HG03045 (cell line): Measurements from ENCODE around the gene TBCA.
A peak's percentile ranks its signal among the peaks of the same experiment; 100 is the strongest.

Experiments
- ATAC-seq: cut with Tn5 transposase; IDR thresholded peaks from one replicate; pipeline ENCODE4 v1.9.1; 2021; ENCODE audit warnings: mild to moderate bottlenecking, moderate library complexity; ENCODE audit not compliant: unreplicated experiment

TBCA gene

DNA sequence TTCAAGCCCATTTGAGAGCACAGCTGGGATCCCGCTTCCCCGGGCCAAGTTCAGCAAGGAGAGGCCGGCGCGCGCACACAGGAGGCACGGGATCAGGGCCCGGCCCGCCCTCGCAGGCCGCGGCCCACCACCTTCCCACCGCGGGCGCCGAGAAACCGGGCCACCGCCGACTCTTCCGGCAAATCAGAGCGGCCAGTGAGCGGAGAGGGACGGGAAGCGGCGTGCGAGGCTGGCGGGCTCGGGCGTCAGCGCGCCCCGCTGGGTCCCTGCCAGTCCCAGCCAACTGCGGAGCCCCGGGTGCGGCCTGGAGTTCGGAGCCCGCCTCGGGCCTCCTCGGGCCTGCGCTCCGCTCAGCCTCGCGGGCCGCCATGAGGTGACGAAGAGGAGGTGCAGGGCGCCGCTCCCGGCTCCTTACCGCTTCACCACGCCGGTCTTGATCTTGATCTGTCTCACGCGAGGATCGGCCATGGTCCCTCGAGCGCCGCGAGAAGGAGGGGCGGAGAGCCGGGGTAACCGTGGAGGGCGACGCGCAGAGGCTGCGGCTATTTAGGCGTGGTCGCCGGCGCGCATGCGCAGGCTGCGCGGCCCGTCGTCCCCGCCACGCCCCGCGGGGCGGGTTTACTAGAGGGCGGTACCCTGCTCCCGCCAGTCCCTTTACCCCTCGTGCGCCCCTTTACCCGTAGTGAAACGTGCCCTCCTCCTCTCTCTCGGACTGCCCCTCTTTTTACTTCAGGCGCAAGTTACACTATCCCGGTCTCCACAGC is at the start of gene TBCA:
Gene TBCA, minus strand, starts transcription at position 550 of the 764 bp plus-strand sequence. Its CDS starts 82 bp downstream, at position 468.
- peak; percentile 91 for ATAC-seq

DNA sequence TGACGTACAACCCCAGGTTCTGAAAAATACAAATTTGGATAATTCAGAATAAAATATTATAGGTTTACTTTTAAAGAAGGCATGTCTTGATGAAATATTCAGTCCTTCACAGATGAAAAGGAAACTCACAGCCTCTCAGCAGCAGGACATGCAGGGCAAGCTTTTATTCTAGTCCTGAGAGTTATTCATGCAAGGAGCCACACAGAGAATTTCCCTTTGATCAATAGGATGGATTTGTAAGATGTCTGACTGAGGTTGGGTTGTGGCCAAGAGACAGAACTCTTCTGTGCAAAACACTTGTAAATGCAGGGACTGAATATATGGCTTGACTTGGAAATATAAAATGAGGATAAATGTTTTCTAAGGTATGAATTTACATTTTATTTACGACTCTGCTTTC is 48.8 kb upstream of the TBCA start:
- ATAC-seq: no peak

DNA sequence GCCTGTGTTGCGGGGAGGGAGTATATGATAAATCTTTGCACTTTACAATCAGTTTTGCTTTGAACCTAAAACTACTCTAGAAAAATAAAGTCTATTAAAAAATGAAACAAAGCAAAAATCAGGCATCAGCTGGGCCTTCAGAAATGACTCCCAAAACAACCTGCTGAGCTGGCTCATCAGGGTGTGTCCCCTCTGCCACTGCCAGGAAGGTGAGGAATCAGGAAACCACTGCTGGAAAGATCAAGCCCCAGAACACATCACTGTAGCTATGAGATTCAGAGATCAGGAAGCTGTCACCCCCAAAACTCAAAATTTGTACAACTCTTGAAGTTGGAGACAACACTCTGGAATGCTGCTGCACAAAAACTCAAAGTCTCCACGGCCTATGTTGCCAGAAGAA is 40.5 kb upstream of the TBCA start:
- ATAC-seq: no peak

GRCh38 chr5:77812926-77813589 is 36.9 kb upstream of the TBCA start:
- no peak for ATAC-seq

- ATAC-seq: no peak
Observed at GRCh38 chr5:77806213-77806843, 30.2 kb upstream of the TBCA start.

- ATAC-seq: no peak
Observed at GRCh38 chr5:77798456-77798855, 22.3 kb upstream of the TBCA start.

DNA sequence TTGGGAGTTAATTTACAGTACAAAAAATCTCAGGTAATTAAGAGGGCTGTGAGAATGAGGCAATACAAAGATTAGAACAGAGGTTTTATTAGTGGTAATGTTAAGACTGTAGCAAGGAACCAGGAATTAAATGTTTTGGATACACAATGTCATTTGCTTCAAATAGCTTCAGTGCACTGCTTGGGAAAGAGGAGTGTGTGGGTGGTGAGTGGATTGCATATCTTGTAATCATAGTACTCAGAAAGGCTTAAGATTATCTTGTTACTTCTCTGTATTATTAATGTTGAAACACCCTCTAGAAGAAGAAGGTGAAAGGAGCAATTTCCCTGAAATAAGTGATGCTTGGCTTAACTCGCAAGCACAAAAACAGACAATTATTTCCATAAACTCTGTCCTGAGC is 21.0 kb upstream of the TBCA start:
- ATAC-seq: no peak

DNA sequence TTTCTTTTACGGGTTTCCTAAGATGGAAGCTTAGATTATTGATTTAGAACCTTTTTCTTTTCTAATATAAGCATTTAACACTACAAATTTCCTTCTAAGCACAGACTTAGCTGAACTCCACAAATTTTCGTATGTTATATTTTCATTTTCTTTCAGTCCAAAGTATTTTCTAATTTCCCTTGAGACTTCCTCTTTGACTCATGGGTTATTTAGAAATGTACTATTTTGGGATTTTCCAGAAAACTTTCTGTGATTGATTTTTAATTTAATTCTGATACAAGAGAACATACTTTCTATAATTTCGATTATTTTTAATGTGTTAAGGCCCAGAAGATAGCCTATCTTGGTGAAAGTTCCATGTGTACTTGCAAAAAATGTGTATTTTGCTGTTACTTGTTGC is 19.7 kb upstream of the TBCA start:
- ATAC-seq: no peak

GRCh38 chr5:77795268-77795667 is 19.1 kb upstream of the TBCA start:
- ATAC-seq: no peak

GRCh38 chr5:77791926-77792325 is 15.8 kb upstream of the TBCA start:
- ATAC-seq: no peak

GRCh38 chr5:77791356-77791755 is 15.2 kb upstream of the TBCA start:
- ATAC-seq: no peak

GRCh38 chr5:77785229-77785628 is 9.1 kb upstream of the TBCA start:
- ATAC-seq: no peak

GRCh38 chr5:77784735-77785134 is 8.6 kb upstream of the TBCA start:
- no peak for ATAC-seq

DNA sequence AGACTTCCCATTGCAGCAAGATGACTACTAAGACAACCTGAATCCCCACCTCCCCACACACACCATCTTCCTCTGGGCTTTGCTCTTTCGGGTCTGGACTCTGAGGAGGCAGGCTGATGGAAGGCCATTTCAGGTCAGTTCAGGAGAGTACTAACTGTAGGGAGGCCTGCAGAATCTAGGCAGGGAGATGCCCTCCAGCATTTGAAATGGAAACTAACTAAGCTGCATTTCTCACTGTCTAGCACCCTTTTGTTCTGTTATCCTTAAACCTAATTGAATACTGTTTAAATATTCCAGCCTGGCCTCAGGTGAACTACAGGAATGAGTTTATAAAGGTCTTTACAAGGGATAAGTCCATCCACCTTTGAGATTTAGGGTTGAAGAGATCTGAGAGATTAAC is 4.9 kb upstream of the TBCA start:
- ATAC-seq: no peak

GRCh38 chr5:77778881-77779438 is 2.8 kb upstream of the TBCA start:
- ATAC-seq: no peak

DNA sequence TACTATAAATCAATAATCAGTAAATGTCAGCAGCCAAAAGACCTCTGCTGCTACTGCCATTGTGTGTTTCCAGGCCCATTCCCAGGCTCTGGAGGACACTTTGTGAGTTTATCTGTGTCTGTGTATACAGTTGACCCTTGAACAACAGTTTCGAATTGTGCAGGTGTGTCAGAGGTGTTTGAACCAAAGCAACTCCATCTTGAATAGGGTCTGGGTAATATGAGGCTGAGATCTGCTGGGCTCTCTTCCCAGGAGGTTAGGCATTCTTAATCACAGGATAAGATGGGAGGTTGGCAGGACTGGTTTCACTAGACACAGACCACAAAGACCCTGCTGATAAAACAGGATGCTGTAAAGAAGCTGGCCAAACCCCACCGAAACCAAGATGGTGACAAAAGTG is 2.3 kb upstream of the TBCA start:
- ATAC-seq: no peak

DNA sequence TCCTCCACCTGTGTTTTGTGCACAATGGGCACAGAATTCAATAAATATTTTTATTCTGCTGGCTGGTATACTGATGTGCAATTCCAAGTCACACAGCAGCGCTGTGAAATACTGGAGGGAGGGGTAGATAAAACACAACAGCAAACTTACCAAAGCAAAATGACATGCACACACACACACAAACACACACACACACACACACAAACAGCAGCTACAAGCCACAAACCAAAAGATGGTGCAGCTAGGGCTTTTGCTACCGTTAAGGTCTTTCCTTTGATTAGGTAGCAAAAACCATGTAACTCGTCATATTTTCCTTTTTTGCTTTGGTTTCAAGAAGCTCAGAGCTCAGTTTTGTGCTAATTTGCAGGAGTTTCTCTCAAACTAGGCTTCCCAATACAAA is 1.8 kb upstream of the TBCA start:
- no peak for ATAC-seq

DNA sequence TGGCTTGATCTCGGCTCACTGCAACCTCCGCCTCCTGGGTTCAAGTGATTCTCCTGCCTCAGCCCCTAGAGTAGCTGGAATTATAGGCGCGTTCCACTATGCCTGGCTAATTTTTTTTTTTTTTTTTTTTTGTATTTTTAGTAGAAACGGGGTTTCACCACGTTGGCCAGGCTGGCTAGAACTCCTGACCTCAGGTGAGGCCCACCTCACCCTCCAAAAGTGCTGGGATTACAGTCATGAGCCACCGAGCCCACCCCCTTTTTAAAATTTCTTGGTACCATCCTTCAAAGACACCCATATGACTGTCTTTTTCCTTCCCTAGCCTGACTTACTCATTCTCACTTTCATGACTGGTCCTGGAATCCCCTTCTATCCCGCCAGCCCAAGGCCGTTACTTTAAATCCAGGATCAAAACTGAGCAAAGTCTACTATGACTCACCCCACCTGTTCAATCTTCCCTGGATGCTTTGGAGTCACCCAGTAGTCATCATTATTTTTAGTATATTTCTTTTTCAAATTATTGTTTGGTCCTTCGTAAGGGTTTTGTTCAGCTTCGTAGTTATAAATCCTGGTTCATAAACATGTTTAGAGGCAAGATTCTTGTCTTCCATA is 1.2 kb upstream of the TBCA start:
- ATAC-seq: no peak

DNA sequence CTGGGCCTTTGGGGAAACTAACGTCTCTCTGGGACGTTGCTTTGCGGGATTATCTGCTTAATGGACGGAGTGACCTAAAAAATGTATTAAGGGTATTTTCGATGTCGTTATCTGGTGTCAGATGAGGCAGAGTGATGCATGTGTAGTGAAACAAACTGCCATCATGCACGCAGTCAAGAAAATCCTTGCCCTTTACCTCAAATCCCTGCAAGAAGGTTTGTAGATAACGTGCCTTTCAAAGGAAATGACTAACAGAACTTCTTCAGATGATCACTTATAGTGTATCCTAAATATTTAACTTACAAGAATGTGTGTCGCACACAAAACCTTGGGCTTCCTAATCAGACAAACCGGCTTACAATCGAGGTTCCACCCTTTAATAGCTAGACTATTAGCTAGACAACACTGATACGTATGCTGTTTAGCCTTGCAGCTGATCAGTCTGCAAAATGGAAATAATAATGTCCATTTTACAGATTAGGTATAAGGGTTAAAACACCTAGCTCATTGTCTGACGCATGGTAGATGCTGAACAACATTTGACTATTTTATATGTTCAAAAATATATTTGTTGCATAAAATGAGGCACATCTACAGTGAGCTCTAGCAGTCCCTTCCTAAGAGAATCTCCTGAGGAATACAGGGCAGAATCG is 541 bp upstream of the TBCA start:
- no peak for ATAC-seq

DNA sequence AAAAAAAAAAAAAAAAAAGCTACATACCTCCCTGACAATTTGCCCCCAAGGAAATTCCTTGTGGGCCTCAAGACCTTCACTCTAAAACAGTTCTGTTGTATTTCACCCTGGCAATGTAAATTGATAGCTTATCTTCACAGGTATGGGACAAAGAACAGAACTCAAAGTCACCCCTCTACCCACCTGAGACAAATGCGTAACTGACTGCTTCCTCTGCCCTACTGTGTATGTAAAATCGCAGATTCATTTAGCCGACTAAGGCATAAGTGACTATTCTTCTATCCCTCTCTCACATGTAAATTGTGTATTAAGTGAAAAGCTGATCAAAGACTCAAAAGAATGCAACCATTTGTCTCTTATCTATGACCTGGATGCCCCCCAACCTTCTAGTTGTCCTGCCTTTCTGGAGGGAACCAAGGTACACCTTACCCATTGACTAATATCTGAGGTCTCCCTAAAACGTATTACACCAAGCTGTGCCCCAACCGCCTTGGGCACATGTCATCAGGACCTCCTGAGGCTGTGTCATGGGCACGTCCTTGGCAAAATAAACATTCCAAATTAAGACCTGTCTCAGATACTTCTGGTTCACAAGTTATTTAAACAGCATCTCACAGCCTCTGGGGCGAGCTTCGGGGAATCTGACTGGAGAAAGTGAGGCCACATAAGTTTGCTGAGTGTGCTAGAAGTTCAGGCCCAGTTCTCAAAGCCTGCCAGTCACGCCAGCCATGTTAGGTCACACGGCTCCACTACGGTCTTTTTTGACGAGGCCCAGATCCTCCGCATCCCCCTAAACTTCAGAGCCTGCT is 954 bp downstream of the TBCA start:
- ATAC-seq: peak; percentile 18
